ENCODE measurements around the gene CCM2L. TPM values are rescaled to one million over a fixed set of nuclear protein-coding genes. Genes with fewer than 3 reads are reported as not detected.

Gene CCM2L
- total and polyA plus RNA-seq, 9 of the 15 experiments (the other 6 are each of a cell fraction or from before 2014, with no cell fraction given) = 0.04 TPM; not detected in 8

DNA sequence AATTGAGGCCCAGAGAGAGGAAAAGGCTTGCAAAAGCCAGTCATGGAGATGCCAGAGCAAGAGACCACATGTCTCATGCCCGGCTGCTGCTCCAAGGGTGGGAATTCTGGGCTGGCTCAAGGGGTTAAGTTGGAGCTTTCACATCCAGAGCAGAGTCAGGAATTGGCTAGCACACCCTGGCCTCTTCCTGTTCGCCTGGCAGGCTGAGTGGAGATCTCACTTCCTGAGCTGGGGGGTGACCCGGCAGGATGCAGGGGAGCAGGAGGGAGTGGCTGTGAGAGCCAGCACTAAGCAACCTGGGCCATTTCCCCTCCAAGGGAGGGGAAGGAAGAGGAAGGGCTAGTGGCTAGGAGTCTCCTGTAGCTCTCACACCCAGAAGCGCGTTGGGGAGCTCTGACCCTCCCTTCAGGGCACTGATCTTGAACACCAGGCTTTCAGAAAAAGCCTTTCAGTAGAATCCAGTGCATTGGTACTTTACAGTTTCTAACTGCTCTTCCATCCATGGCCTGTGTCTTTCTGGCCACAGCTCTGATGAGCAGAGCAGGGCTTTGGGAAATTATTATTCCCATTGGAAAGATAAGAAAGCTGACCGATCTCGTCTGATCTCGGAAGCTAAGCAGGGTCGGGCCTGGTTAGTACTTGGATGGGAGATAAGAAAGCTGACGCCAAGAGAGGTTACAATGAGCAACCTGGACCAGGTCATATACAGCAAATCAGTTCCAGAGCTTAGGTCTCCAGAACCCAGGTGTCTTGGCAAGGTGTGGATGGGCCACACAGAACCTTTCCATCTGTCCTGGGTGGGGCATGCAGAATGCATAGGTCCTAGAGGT, 2.2 kb upstream of the CCM2L start:
- H3K9me1 ChIP-seq (ENCODE audit: control insufficient read depth, insufficient read depth, low read length) = no peaks in the 10 kb centered on the region
- H4K20me1 ChIP-seq (replicated peaks; ENCODE audit: control insufficient read depth, insufficient read depth, low read length) = no peaks in the 10 kb centered on the region; the same call in 1 of the 2 replicates
- DNase-seq (ENCODE audit: extremely low read depth in 1 of 4, low spot score in 3 of 4) (no peak), ATAC-seq (peak; percentile 48), FAIRE-seq (no peak)
- peaks cover 2 to 15% of the 10 kb centered on the region in 2 experiments; a peak in 2 of 5 replicates for H3K27me3 ChIP-seq (ENCODE audit: control insufficient read depth in 2 of 2, insufficient read depth in 2 of 2, low read length in 2 of 2)
- intact Hi-C loops (cut with micrococcal nuclease) (no loop called here), in situ Hi-C loops (cut with MboI) (no loop called here)
- H3K4me3 ChIP-seq = no peak overlapping the region
- no peaks in the 10 kb centered on the region for H3K36me3 ChIP-seq (ENCODE audit: control insufficient read depth, insufficient read depth, low read length)
- WGBS (ENCODE audit: insufficient coverage, low coverage, missing lambda C conversion rate) = 11% methylated on average over 10 of the region's 10 CpGs
- no peak overlapping the region for H3K9ac ChIP-seq (ENCODE audit: insufficient read depth in 1 of 2, low read depth in 2 of 2, low read length in 2 of 2)
- no peak overlapping the region for H3K27ac ChIP-seq (ENCODE audit: extremely low read depth, low read depth, low read length)
- H3K4me2 ChIP-seq (ENCODE audit: insufficient read depth, low read length) = no peak overlapping the region
- no peaks in the 10 kb centered on the region for H3K79me2 ChIP-seq (ENCODE audit: control insufficient read depth, insufficient read depth, low read length)
- no peaks in the 10 kb centered on the region for H3K9me3 ChIP-seq (replicated peaks; ENCODE audit: control insufficient read depth, insufficient read depth, low read depth, low read length)
- TF ChIP-seq MAZ (CRISPR knock-in tag; conservative IDR thresholded peaks at IDR 0.05 in 1 of 2, IDR thresholded peaks at IDR 0.05 in 1 of 2) (peak in 1 of 2 experiments; percentile 12; a peak in 1 of 4 replicates), E2F8 (IDR thresholded peaks at IDR 0.05; ENCODE audit: low read depth, partially characterized antibody) (no peak), NR2C2 (CRISPR knock-in tag; IDR thresholded peaks at IDR 0.05) (no peak), NR2C2 (tag; IDR thresholded peaks at IDR 0.05) (0 out of 2 replicates have a peak, but pooled peaks have one; percentile 4), ETV1 (tag; conservative IDR thresholded peaks at IDR 0.05; ENCODE audit: low read depth) (peak; percentile 26; the same call in 1 of the 2 replicates), GABPA (tag; conservative IDR thresholded peaks at IDR 0.05; ENCODE audit: low read depth) (peak; percentile 65; the same call in 1 of the 2 replicates)
- TF ChIP-seq, protein P1, sequence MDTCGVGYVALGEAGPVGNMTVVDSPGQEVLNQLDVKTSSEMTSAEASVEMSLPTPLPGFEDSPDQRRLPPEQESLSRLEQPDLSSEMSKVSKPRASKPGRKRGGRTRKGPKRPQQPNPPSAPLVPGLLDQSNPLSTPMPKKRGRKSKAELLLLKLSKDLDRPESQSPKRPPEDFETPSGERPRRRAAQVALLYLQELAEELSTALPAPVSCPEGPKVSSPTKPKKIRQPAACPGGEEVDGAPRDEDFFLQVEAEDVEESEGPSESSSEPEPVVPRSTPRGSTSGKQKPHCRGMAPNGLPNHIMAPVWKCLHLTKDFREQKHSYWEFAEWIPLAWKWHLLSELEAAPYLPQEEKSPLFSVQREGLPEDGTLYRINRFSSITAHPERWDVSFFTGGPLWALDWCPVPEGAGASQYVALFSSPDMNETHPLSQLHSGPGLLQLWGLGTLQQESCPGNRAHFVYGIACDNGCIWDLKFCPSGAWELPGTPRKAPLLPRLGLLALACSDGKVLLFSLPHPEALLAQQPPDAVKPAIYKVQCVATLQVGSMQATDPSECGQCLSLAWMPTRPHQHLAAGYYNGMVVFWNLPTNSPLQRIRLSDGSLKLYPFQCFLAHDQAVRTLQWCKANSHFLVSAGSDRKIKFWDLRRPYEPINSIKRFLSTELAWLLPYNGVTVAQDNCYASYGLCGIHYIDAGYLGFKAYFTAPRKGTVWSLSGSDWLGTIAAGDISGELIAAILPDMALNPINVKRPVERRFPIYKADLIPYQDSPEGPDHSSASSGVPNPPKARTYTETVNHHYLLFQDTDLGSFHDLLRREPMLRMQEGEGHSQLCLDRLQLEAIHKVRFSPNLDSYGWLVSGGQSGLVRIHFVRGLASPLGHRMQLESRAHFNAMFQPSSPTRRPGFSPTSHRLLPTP (IDR thresholded peaks at IDR 0.05; ENCODE audit: borderline replicate concordance, extremely low read depth, insufficient read length) = peak; percentile 34
- BruUV-seq (replicated peaks) = no TSS peak
- peaks cover 0 to 11% of the 10 kb centered on the region in 2 experiments; a peak in 4 of 5 replicates for H3K4me1 ChIP-seq (replicated peaks in 1 of 2; ENCODE audit: control insufficient read depth in 2 of 2, insufficient read depth in 2 of 2, low read length in 2 of 2)
- CTCF ChIA-PET (ENCODE audit: low intra/inter-chr PET ratio) = no interaction called here
- POLR2A ChIA-PET = interaction anchor here (0.5 to 0.6 kb wide), 2 partner anchors 9 to 146 kb away, joined by 3 read pairs; no protein-coding TSS in a partner anchor
- peak overlapping the region; percentile 54 for H2AFZ ChIP-seq (ENCODE audit: low read depth, low read length)

Measured in K562 (cell line).